Measurements from ENCODE around the gene RABAC1.

RABAC1 gene

DNA sequence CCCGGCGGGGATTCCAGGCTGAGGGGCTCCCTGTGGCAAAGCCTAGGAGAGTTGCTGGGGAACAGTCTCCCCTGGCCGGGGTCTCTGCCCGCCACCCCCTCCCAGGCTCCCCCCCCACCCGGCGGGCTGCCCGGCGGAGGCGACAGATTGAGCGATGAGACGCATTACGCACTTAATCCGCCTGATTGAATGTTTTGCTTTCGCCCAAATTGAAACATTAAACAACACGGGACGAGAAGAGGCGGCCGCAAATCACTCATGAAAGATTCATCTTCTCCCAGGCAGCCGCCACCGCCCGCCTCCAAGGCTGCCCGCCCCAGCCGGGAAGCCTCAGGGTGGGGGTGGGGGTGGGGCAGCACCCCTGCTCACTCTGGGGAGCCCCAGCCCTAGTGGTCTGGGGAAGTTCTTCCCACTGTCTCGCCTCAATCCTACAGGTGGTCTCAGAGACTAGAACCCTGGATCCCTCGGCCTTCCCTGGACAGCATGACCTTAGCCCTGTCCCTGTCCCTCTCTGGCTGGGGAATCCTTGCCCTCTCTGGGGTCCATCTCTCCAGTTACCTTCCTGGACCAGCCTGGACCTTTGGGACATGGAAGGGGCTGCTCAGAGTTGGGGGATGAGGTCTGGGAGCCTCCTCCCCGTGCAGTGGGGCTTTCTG is 23.2 kb downstream of the RABAC1 start:
- no peak for DNase-seq (ENCODE audit: low spot score)
- TF ChIP-seq, protein P1, sequence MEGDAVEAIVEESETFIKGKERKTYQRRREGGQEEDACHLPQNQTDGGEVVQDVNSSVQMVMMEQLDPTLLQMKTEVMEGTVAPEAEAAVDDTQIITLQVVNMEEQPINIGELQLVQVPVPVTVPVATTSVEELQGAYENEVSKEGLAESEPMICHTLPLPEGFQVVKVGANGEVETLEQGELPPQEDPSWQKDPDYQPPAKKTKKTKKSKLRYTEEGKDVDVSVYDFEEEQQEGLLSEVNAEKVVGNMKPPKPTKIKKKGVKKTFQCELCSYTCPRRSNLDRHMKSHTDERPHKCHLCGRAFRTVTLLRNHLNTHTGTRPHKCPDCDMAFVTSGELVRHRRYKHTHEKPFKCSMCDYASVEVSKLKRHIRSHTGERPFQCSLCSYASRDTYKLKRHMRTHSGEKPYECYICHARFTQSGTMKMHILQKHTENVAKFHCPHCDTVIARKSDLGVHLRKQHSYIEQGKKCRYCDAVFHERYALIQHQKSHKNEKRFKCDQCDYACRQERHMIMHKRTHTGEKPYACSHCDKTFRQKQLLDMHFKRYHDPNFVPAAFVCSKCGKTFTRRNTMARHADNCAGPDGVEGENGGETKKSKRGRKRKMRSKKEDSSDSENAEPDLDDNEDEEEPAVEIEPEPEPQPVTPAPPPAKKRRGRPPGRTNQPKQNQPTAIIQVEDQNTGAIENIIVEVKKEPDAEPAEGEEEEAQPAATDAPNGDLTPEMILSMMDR (conservative IDR thresholded peaks at IDR 0.05; ENCODE audit: low read depth): no peak

DNA sequence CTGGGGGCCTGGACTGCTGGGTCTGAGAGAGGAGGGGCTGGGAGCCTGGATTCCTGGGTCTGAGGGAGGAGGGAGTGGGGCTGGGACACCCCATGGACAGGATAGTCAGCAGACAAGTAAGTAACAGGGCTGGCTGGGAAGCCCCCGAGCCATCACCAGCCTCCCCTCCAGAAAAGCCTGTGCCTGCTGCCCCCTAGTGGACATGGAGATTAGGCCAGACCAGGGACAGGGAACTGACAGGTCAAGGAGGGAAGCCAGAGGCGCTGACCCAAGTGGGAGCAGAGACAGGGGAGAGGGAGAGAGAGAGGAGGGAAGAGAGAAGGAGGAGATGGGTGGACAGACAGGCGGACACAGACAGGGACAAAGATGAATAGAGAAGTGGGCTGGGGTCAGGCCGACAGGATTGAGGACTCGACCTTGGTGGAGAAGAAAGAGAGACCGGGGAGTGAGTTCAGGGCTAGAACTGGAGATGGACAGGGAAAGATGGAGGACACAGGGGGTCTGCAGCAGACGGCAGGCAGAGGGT is 24.2 kb downstream of the RABAC1 start:
- TF ChIP-seq, protein P1 (conservative IDR thresholded peaks at IDR 0.05; ENCODE audit: low read depth): peak; percentile 85
- ChIA-PET POLR2A (ENCODE audit: low non-redundant PET) (no interaction called here), CTCF (interaction anchor here (0.6 to 1.4 kb wide), 3 partner anchors 9 to 1482 kb away, joined by 3 to 4 read pairs (median 4); no protein-coding TSS in a partner anchor)
- peak; percentile 63 for DNase-seq (ENCODE audit: low spot score)
- H3K27ac ChIP-seq: no peak overlapping the region

More for the DNA sequence above, 23.2 kb downstream of the RABAC1 start:
- H3K27ac ChIP-seq: no peak overlapping the region
- ChIA-PET POLR2A (ENCODE audit: low non-redundant PET) (no interaction called here), CTCF (interaction anchor here (0.5 to 1.4 kb wide), 5 partner anchors 10 to 63 kb away, joined by 3 to 7 read pairs (median 6); no protein-coding TSS in a partner anchor)

DNA sequence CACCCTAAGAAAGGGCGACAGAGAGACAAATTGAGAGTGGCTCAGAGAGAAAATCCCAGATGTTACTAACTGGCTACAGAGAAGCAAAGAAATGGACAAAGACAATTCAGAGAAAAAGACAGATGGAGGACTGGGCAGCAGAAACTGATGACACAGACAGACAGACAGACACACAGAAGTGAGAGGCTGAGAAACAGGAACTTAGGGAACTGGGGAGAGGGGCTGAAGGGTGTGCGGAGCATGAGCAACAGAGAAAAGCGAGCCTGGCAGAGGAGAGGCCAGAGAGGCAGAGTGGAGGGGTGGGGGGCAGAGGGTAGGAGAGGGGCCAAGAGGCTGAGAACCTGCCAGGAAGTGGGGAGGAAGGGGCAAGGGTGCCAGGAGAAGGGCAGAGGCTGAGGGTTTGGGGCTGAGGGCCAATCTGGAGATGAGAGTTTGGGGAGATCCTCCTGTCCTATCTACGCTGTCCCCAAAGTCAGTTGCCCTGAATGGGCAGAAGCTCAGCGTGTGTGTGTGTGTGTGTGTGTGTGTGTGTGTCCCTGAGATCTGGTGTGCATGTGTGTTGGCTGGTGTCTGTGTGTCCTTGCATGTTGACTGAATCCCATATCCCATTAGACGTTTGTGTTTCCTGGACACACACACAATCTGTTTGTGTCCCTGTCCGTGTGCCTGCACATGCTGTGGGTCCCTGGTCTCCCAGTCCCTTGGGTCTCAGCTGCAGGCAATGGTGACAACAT is 25.3 kb downstream of the RABAC1 start:
- ChIA-PET POLR2A (ENCODE audit: low non-redundant PET) (no interaction called here), CTCF (interaction anchor here (0.7 kb wide), 1 partner anchor 1481 kb away, joined by 3 read pairs; no protein-coding TSS in a partner anchor)
- H3K27ac ChIP-seq: no peak overlapping the region
- TF ChIP-seq, protein P1 (conservative IDR thresholded peaks at IDR 0.05; ENCODE audit: low read depth): no peak
- DNase-seq (ENCODE audit: low spot score): no peak

DNA sequence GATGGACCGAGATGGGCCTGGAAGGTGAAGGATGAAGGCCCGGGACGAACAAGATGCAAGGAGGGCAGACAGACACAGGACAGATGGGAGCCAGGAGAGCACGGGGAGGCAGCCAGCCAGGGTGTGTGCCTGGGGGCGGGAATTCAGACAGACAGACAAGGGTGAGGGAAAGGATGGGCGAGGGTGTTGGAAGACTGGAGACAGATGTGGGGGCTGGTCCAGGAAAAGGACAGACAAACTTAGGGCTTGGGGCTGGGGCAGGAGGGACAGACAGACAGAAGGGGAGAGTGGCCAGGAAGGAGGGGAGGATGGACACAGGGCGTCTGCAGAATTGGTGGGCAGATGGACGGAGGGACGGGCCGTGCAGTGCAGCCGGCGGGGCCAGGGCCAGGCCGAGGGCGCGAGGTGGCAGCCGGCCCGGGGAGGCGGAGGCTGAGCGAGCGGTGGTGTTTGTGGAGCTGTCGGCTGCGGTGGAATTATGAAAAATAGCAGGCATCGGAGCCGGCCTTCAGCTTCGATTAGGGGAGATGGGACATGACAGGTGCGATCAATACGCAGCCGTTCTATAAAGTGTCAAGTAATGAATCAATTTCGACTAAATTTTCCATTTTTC is 26.3 kb downstream of the RABAC1 start:
- no peak overlapping the region for H3K27ac ChIP-seq
- TF ChIP-seq, protein P1 (conservative IDR thresholded peaks at IDR 0.05; ENCODE audit: low read depth): no peak
- POLR2A ChIA-PET (ENCODE audit: low non-redundant PET): no interaction called here
- no peak for DNase-seq (ENCODE audit: low spot score)
- CTCF ChIA-PET: no interaction called here

DNA sequence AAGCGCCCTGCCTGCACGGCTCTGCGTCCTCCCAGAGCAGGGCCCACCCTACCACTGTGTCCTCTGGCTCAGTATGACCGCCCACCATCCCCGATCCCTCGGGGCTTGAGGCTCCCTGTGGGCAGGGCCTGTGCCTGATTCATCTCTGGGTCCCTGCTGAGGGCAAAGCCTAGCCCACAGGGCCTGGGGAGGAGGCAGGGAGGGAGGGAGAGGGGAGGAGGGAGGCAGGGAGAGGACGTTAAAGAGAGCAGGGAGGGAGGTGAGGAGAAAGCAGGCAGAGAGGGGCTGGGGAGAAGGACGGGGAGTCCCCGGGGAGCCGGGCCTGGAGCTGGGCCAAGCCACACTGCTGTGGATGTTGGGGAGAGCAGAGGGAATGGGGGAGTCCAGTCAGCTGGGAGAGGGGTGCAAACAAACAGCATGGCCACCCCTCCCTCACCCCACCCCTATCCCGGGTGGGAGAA is 26.8 kb downstream of the RABAC1 start:
- DNase-seq (ENCODE audit: low spot score): no peak
- no peak overlapping the region for H3K27ac ChIP-seq
- TF ChIP-seq, protein P1 (conservative IDR thresholded peaks at IDR 0.05; ENCODE audit: low read depth): no peak
- ChIA-PET CTCF (no interaction called here), POLR2A (ENCODE audit: low non-redundant PET) (no interaction called here)

DNA sequence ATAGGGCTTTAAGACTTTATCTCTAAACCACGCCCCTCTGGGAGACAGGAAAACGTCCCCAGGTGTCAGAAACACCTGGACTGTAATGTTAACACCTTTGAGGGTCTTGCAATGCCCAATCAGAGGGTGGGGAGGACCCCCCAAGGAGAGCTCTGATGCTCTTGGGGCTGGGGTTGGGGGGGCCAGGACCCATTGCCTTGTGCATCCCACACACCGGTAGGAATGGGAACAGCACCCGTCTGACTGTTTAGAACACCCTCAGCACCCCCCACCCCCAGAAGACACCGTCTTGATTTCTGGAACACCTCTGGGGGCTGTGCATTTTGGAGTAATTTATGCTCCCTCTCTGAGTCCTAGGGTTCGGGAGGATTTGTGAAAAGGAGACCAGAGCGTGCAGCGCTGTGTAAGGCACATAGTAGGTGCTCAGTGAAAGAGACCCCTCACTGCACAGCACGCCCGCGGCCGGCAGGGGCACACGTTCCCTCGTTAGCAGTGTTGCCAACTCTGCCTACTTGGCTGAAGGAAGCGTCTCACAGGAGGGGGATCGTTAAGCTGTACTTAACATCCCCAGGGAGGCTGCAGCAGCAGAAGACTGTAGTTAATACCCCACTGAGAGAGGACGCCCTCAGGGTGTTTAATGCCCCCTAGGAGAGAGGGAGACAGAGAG is 28.1 kb downstream of the RABAC1 start:
- no peak for DNase-seq (ENCODE audit: low spot score)
- ChIA-PET CTCF (interaction anchor here (0.8 kb wide), 1 partner anchor 27 kb away, joined by 3 read pairs; no protein-coding TSS in a partner anchor), POLR2A (ENCODE audit: low non-redundant PET) (no interaction called here)
- no peak overlapping the region for H3K27ac ChIP-seq
- TF ChIP-seq, protein P1 (conservative IDR thresholded peaks at IDR 0.05; ENCODE audit: low read depth): no peak

Data from RWPE1 (cell line).